Left ventricle myocardium inferior (tissue), 1 donor: ENCODE results near the gene PRKCE. TPM values are rescaled to one million over a fixed set of nuclear protein-coding genes. Genes with fewer than 3 reads are reported as not detected.

Experiments used
- DNase-seq: peaks from one replicate; pipeline ENCODE4 v3.0.0-alpha.2; 2020
- H3K27ac ChIP-seq: fragments of 200-600 bp; replicated peaks from 2 replicates; pipeline ENCODE4 v1.8.0; 2021
- H3K27me3 ChIP-seq: fragments of 200-600 bp; 2 replicates; pipeline ENCODE4 v1.8.0; 2021; ENCODE audit warnings: low read depth
- H3K36me3 ChIP-seq: fragments of 200-600 bp; 2 replicates; pipeline ENCODE4 v1.8.0; 2021
- H3K4me1 ChIP-seq: fragments of 200-600 bp; 2 replicates; pipeline ENCODE4 v1.8.0; 2021
- H3K4me3 ChIP-seq: fragments of 200-600 bp; 2 replicates; pipeline ENCODE4 v1.8.0; 2021; ENCODE audit warnings: mild to moderate bottlenecking, moderate library complexity
- H3K9me3 ChIP-seq: fragments of 200-600 bp; replicated peaks from 2 replicates; pipeline ENCODE4 v1.8.0; 2021
- intact Hi-C: fragments of 100-400 bp; cut with micrococcal nuclease; formaldehyde crosslinking; loops from one replicate; pipeline ENCODE4 v1.11.0; 2022
- total RNA-seq: library from RNA; stranded (reverse); fragmentation: NEBNext Ultra II Directional; extraction: Animal tissue kit (Norgen Biotek cat#: 25700); gene quantifications from one replicate; pipeline ENCODE4 v1.2.1, GENCODE V29; 2021
- TF ChIP-seq, protein P1 (sequence below): fragments of 200-600 bp; IDR thresholded peaks from 2 replicates; pipeline ENCODE4 v1.8.0; 2021; ENCODE audit warnings: antibody characterized with exemption, mild to moderate bottlenecking, borderline replicate concordance
- donor health status: DM: no; HTN: yes; CAD: no; lungs with severe emphysema.

Gene PRKCE
- total RNA-seq, 1 donor from 2014 or later = 14.7 TPM

DNA sequence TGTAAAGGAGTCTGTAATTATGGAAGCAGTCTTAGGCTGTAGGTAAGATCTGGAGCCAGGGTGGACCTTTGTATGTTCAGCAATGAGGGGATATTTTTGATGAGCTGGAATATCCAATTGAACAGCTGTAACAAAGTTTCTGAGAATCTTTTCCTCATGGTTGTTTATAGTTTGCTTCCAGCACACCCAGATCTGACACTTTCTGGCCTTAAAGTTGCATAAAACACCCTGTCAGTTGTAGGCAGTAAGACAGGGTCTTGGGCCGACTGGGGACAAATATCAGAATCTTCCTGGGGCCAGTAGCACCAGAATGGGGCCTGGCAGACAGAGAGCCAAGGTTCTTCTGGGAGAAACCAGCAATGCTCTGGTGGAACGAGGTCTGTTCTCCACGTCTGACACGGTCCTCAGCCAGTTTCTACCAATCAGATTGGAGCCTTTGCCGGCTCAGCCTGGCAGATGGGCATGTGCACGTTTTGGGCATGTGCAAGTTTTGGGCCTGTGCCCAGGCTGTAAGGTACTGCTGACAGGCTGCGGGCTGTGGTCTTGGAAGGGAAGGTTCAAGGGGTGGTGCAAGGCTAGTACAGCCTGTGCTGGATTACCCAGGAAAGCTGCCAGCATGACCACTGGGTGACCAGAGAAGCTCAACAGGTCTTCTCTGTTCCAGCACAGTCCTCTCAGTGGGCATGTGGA lies 89.8 kb downstream of the PRKCE start:
- no peaks in the 10 kb centered on the region for H3K27me3 ChIP-seq
- peak overlapping the region; percentile 50 for H3K27ac ChIP-seq
- peak; percentile 53 for DNase-seq
- intact Hi-C loops = no loop called here
- no peaks in the 10 kb centered on the region for H3K9me3 ChIP-seq
- no peaks in the 10 kb centered on the region for H3K36me3 ChIP-seq
- peaks cover 41% of the 10 kb centered on the region for H3K4me1 ChIP-seq
- H3K4me3 ChIP-seq = no peak overlapping the region
- TF ChIP-seq, protein P1, sequence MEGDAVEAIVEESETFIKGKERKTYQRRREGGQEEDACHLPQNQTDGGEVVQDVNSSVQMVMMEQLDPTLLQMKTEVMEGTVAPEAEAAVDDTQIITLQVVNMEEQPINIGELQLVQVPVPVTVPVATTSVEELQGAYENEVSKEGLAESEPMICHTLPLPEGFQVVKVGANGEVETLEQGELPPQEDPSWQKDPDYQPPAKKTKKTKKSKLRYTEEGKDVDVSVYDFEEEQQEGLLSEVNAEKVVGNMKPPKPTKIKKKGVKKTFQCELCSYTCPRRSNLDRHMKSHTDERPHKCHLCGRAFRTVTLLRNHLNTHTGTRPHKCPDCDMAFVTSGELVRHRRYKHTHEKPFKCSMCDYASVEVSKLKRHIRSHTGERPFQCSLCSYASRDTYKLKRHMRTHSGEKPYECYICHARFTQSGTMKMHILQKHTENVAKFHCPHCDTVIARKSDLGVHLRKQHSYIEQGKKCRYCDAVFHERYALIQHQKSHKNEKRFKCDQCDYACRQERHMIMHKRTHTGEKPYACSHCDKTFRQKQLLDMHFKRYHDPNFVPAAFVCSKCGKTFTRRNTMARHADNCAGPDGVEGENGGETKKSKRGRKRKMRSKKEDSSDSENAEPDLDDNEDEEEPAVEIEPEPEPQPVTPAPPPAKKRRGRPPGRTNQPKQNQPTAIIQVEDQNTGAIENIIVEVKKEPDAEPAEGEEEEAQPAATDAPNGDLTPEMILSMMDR = no peak

DNA sequence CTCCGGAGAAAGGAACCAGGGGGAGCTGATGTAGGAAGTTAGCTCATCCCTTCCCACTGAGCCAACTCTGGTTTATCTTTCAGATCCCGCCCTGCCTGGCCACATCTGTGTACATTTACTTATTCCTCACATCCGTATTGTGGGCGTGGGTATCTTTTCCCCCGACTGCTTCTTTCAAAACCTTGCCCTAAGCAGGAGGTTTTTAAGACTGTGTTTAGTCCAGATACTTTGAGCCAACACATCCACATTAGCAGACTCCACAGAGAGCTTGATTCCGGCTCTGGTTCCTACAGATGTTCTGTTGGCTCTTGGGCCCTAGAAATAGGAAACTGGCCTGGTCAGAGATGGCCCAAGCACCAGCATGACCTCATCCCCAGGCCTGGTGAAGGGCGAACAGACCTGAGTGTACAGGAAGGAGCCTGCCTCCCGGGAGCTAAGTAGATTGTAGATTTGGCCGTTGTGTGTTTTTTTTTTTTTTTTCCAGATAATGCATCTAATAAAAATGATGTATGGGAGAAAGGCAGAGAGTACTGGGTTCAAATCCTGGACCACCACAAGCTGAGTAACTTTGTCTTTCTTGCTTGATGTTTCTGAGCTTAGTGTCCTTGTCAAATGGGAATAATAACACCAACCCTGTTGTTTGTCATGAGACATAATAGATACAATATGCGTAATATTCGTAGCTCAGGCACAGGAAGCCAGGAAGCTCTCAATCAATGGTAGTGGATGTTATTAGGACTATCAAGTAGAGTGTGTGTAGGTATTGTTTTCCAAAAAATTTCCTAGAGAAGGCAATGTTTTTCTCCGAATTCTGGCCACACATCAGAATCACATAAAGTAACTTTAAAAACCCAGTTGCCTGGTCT lies 92.3 kb downstream of the PRKCE start:
- peak; percentile 69 for DNase-seq
- Histone ChIP-seq H3K4me3 (no peak overlapping the region), H3K36me3 (no peaks in the 10 kb centered on the region), H3K27ac (peak overlapping the region; percentile 78), H3K4me1 (peaks cover 40% of the 10 kb centered on the region), H3K27me3 (no peaks in the 10 kb centered on the region), H3K9me3 (peaks cover 5% of the 10 kb centered on the region)
- intact Hi-C loops = no loop called here
- TF ChIP-seq, protein P1 = no peak

DNA sequence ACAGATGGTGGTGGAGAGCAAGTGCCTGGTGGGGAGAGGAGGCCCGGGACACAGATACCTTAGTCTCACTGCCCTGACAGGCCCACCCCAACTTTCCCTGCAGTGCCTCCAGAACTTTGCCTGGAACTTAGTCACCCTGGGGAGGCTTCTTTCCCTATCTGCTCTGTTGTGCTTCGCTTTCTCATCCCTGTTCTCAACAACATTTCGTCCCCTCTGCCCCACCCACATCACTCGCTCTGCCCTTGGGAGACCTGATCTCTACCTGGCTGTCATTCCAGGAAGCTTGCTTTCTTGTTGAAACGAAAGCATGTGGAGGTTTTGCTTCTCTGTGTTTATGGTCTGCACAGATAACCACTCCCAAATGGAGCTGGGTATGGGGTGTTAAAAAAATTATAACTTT lies 93.8 kb downstream of the PRKCE start:
- Histone ChIP-seq H3K4me3 (no peak overlapping the region), H3K4me1 (peaks cover 45% of the 10 kb centered on the region), H3K9me3 (peaks cover 5% of the 10 kb centered on the region), H3K36me3 (no peaks in the 10 kb centered on the region), H3K27me3 (no peaks in the 10 kb centered on the region), H3K27ac (peak overlapping the region; percentile 78)
- intact Hi-C loops = no loop called here
- TF ChIP-seq, protein P1 = no peak
- DNase-seq = no peak

DNA sequence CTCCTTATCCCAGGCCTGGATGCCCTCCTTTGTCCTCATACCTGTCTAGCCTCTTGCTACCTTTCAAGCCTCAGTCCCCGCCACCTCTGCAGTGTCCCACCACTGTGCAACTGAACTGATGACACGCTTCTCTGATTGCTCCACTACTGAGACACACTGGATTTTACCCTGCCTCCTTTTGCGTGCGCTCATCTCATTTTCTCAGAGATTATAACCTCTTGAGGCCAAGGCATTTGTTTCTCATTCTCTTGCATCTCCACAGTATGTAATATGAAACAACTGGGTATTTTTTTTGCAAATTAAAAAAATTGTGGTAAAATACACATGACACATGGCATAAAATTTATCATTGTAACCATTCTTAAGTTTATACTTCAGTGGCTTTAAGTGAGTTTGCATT lies 95.4 kb downstream of the PRKCE start:
- peaks cover 5% of the 10 kb centered on the region for H3K9me3 ChIP-seq
- no peak for DNase-seq
- H3K27ac ChIP-seq = no peak overlapping the region
- intact Hi-C loops = no loop called here
- no peaks in the 10 kb centered on the region for H3K36me3 ChIP-seq
- TF ChIP-seq, protein P1 = no peak
- no peak overlapping the region for H3K4me3 ChIP-seq
- peaks cover 30% of the 10 kb centered on the region for H3K4me1 ChIP-seq
- H3K27me3 ChIP-seq = no peaks in the 10 kb centered on the region

DNA sequence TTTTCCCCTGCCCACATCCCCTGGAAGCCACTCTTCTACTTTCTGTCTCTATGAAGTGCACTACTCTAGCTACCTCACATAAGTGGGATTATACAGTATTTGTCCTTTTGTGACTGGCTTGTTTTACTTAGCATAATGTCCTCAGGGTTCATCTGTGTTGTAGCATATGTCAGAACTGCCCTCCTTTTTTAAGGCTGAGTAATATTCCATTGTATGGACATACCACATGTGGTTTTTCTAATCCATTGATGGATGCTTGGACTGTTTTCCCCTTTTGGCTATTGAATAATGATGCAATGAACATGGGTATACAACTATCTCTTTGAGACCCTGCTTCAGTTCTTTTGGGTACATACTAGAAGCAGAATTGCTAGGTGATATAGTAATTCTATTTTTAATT lies 95.9 kb downstream of the PRKCE start:
- H3K27me3 ChIP-seq = no peaks in the 10 kb centered on the region
- H3K4me1 ChIP-seq = peaks cover 30% of the 10 kb centered on the region
- DNase-seq = no peak
- no peak overlapping the region for H3K27ac ChIP-seq
- TF ChIP-seq, protein P1 = no peak
- intact Hi-C loops = no loop called here
- H3K9me3 ChIP-seq = peaks cover 5% of the 10 kb centered on the region
- H3K36me3 ChIP-seq = no peaks in the 10 kb centered on the region
- H3K4me3 ChIP-seq = no peak overlapping the region
